GM21717 (cell line): ENCODE results near the gene PDE3B.
"Not testable (repeated sequence)": the region's sequence is repeated elsewhere in the genome, so short reads cannot be mapped to it uniquely, and the experiment has no call there.

ENCODE experiments used
- ATAC-seq: cut with Tn5 transposase; IDR thresholded peaks from one replicate; pipeline ENCODE4 v1.9.1; 2021; ENCODE audit warnings: mild to moderate bottlenecking, moderate library complexity; ENCODE audit not compliant: unreplicated experiment

The PDE3B gene

DNA sequence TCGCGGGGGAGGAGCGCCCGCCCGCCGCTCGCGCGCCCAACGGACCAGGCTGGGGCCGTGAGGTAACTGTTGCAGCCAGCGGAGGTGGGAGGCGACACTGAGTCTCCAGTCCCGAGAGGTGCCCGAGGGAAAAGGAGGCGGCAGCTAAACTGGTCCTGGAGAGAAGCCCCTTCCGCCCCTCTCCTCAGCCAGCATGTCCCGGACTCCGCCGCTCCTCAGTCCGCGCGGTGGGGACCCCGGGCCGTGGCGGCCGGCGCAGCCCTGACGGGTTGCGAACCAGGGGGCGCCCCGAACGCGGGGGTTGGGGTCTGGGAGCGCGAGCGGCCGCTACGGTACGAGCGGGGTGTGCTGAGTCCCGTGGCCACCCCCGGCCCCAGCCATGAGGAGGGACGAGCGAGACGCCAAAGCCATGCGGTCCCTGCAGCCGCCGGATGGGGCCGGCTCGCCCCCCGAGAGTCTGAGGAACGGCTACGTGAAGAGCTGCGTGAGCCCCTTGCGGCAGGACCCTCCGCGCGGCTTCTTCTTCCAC lies at the start of gene PDE3B:
Gene PDE3B (plus strand): TSS at position 108 of the 529 bp plus-strand sequence. CDS start 272 bp downstream, at position 380.
- peak; percentile 76 for ATAC-seq

DNA sequence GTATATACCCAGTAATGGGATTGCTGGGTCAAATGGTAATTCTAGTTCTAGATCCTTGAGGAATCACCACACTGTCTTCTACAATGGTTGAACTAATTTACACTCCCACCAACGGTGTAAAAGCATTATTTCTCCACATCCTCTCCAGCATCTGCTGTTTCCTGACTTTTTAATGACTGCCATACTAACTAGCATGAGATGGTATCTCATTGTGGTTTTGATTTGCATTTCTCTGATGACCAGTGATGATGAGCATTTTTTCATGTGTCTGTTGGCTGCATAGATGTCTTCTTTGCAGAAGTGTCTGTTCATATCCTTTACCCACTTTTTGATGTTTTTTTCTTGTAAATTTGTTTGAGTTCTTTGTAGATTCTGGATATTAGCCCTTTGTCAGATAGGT lies 48.3 kb upstream of the PDE3B start:
- ATAC-seq = not testable (repeated sequence)

- ATAC-seq = no peak
Measured at GRCh38 chr11:14607713-14608112, 35.9 kb upstream of the PDE3B start.

DNA sequence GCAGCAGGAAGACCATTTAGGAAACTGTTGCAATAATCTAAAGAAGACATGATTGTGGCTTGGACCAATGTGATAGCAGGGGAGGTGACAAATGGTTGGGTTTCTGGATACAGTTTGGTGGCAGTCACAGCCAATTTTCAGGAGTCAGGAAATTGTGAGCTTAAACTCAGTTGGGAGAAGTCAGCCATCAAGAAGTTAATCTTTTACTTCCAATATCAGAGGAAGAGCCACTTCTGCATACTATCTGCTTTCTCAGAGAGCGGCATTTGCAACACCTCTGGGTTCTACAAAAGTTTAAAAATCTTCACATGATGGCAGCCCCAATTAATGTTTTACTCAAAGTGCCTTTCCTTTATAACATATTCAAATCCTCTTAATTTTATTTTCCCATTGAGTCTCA lies 33.7 kb upstream of the PDE3B start:
- no peak for ATAC-seq

DNA sequence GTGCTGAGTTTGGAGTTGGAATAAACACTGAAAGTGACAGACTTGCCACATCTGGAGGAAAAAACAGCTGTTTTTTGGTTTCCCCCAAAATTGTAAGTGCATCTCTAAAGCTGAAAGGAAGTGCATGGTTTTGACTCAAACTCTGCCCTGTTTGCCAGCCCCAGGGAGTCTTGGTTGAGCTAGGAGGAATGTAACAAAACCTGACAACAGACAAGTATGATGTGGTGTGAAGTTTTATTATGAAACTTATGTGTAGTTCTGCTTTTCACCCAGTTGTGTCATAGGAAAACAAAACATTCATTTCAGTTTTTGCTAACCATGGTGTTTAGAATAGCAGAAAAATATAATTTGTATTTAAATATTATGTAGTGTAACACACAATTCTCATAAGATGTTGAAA lies 31.7 kb upstream of the PDE3B start:
- no peak for ATAC-seq

DNA sequence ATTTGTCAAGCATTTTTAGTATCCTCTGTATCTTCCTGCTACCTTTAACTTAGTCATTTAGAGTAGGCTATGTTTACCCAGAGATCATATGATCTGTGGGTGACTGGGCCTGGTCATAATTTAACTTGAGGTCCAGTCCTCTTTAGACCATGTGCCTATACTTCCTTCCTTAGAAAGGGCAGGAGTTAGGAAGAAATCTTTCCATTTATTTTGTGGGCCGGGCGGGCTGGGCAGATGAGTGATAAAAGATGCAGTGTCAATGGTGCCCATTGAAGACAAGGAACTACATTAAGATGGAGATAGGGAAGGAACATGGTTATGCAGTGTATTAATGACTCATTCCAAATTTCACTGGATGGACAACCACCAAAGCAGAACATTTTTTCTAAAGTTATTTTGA lies 30.9 kb upstream of the PDE3B start:
- ATAC-seq = no peak

DNA sequence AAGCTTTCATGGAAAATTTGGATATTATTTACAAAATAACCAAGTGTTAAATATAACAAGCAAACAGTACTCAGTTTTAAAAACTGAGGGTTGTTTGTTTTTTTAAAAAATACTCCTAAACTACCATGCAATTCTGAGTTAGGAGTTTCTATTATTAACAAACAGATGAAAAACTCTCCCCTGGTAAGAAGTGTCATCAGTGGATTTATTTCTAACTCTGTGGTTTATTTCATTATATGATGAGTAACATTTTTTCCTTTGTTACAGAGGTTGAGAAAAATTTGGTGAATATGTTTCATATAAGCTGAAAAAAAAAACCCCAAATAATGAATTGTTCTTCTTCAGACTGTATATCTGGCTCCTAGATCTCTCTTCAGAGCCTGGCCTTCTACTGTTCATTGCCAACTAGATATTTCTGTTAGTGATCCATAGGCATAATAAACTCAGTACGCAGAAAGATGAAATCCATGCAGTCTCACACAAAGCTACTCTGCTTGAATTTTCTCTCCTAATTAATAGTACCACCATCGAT lies 29.4 kb upstream of the PDE3B start:
- no peak for ATAC-seq

- ATAC-seq = no peak
Measured at GRCh38 chr11:14617241-14618027, 26.2 kb upstream of the PDE3B start.

DNA sequence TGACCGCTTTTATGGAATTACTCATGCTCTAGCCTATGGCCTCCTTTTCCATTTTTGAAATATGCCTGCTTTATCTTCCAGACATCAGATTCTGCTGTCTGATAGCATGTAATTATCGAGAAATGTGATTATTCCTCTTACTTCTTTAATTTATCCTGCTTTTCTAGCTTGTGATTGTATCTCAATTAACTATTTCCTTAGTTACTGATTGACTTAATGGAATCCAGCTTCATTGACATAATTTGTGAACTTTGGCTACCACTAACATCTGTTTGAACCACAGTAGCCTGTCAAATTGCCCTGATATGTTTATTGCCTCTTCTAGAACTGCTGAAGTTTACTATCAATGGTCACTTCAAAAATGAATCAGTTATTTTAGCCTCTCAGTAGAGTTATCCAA lies 25.5 kb upstream of the PDE3B start:
- no peak for ATAC-seq

DNA sequence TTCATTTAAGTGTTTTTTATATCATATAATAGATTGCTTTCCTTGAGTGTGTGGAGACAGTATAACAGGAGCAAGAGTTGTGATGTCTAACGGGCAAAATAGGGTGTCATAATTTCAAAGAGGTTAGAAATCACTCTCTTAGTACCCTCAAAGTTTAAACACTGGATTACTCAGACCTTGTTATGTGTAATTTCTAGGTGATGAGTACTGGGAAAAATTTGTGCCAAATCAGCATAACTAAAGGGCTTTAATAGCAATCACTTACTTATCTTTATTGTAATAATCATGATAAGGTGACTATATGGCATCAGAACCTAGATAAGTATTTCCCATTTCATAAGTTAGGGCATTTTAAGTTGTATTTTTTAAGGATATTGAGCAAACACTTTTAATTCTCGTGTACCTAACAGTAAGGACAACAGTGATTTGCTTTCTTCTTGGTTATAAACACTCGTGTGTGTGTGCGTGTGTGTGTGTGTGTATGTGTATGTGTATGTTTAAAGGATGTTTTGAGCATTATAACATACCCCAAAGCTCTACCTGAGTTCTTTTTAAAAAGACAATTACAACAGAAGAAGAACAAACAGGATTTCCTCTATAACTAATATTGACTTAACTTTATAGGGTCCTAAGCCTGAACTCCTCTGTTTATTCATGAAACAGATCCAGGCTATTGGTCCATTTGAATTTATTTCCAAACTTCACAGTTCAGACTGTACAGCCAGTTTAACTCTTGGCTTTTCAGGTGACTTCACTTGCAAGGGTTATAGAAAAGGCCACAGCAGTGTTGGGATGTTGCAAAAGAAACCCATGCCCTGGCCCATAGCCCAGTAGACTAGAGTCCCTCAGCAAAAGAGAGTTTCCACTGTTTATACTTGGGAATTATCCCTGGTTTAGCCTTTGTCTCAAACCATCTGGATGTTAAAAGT lies 23.7 kb upstream of the PDE3B start:
- ATAC-seq = no peak

DNA sequence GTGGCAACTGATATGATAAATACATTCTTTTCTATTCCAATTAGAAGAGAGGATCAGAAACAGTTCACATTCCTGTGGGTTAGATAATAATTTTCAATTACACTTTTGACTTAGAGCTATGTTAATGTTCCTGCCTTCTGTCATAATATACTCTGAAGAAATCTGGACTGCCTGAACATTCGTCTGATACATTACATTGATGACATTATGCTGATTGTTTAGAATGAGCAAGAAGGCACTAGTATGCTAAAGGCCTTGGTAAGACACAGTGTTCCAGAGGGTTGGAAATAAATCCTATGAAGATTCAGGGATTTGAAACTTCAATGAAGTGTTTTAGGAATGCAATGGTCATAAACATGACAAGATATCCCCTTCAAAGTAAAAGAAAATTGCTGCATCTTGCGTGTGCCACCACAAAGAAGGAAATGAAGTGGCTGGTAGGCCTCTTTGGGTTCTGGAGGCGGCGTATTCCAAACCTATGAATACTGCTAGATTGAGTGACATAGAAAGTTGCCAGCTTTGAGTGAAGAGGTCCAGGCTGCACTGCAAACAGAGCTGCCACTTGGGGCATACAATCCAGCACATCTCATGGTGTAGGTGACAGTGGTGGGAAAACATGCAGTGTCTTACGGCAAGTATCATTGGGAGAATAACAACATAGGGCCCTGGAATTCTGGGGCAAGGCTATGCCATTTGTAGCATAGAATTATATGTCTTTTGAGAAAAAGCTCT lies 21.2 kb upstream of the PDE3B start:
- ATAC-seq = no peak

DNA sequence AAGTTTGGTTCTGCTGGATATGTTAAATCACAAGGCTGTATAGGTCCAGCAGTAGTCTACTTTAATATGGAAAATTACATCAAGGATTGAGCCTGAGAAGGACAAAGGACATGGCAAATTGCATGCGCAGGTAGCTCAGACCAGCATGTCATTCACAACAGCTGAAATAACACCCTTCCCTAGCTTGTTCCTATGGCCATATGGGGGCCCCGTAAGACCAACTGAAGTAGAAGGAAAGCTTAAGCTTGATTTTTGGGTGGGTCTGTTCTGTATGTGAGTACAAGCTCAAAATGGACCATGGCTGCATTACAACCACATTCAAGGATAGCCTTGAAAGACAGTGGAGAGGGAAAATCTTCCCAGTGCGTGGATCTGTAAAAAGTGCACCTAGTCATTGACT lies 20.6 kb upstream of the PDE3B start:
- no peak for ATAC-seq

- peak; percentile 73 for ATAC-seq
Measured at GRCh38 chr11:14625586-14626205, 17.9 kb upstream of the PDE3B start.

GRCh38 chr11:14626650-14627049 lies 17.0 kb upstream of the PDE3B start:
- ATAC-seq = no peak

GRCh38 chr11:14633506-14634224 lies 9.9 kb upstream of the PDE3B start:
- not testable (repeated sequence) for ATAC-seq

DNA sequence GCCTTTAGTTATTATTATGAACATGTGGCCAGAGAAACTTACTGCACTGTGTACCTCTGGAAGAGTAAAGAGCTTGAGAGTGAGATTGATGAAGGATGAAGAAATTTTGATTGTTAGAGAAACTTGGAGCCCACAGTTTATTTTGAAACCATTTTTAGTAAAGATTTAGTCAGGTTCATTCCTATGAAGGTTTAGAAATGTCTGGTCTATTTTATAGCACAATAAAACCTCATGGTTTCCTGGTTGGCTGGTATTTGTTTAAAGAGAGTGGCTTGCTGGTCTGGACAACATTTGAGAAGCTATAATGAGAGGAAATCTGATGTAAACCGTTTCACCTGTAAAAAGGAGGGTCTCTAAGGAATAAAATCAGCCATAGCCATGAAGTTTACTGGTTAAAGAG lies 8.8 kb upstream of the PDE3B start:
- ATAC-seq = no peak

DNA sequence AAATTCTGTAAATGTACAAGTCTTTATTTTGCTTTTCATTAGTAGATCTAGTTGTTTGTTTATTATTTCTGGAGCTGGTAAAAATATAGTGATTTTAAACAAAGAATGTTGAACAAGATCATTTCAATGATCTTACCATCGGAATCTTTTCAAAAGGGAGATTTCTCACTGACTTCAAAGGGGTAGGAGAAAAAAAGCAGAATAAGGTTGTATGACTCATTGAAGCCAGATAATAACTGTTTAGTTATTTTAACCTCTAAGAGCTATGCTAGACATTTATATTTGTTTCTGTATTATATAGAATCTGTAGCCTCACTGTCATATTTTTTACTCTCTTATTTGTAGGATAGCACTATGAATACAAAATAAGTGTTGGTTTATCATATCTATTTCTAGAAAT lies 8.1 kb upstream of the PDE3B start:
- no peak for ATAC-seq

GRCh38 chr11:14636119-14636518 lies 7.5 kb upstream of the PDE3B start:
- peak; percentile 64 for ATAC-seq

DNA sequence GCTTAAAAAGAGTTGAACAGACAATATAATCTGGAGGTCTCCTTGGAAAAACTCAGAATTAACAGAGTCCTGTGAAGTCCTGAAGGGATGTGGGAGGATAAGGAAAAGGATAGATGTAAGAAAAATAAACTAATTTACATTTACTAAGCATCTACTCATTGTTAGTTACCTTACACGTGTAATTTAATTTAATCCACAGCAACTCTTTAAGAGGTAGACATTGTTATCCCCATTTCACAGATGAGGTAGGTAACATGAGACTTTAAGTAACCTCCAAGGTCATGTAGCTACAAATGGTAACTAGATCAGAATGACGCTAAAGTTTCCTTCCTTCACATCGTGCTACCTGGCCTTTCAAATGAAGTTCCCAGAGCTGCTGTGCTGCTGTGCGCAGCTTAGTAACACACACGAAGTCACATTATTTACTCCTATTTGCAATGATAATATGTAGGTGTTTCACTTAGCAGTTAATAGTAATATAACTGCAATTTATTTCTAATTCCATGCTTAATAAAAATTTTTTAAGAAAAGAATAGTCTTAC lies 5.7 kb upstream of the PDE3B start:
- ATAC-seq = no peak
